Heart right ventricle (tissue), 16 donors: Measurements from ENCODE around the gene GBX1. TPM values are rescaled to one million over a fixed set of nuclear protein-coding genes. Genes with fewer than 3 reads are reported as not detected.

Source experiments
- ATAC-seq, 8 donors: fragments of 200-7000 bp; cut with Tn5 transposase; one replicate each; pipeline ENCODE4 v1.9.1; 2020; ENCODE audit warnings: mild to moderate bottlenecking in 8 of 8, moderate library complexity in 8 of 8, moderate number of reproducible peaks in 1 of 8
- DNase-seq, 2 donors: peaks; one replicate each; pipeline ENCODE4 v3.0.0-alpha.2; 2020
- H3K27ac ChIP-seq, 10 donors: fragments of 200-600 bp; sonication (generic) in 2 of 10; one replicate each; pipeline versions ENCODE4 v1.5.0 to v1.8.0; 2020 to 2022; ENCODE audit warnings: mild to moderate bottlenecking in 3 of 10
- H3K27me3 ChIP-seq, 7 donors: fragments of 200-600 bp; one replicate each; pipeline ENCODE4 v1.8.0; 2021 to 2022; ENCODE audit warnings: mild to moderate bottlenecking in 2 of 7
- H3K36me3 ChIP-seq, 9 donors: fragments of 200-600 bp; sonication (generic) in 1 of 9; one replicate each; pipeline versions ENCODE4 v1.5.0 to v1.8.0; 2020 to 2022; ENCODE audit warnings: mild to moderate bottlenecking in 2 of 9
- H3K4me1 ChIP-seq, 9 donors: fragments of 200-600 bp; sonication (generic) in 1 of 9; one replicate each; pipeline versions ENCODE4 v1.5.0 to v1.8.0; 2020 to 2022; ENCODE audit warnings: mild to moderate bottlenecking in 4 of 9
- H3K4me3 ChIP-seq, 10 donors: fragments of 200-600 bp; sonication (generic) in 2 of 10; one replicate each; pipeline versions ENCODE4 v1.5.0 to v1.8.0; 2020 to 2022; ENCODE audit warnings: mild to moderate bottlenecking in 7 of 10, moderate library complexity in 2 of 10
- H3K9me3 ChIP-seq, 11 donors: fragments of 200-600 bp in 10 of 11; sonication (generic) in 2 of 11; one replicate each; pipeline versions ENCODE4 v1.5.0 to v1.8.0; 2013 to 2022; ENCODE audit warnings: mild to moderate bottlenecking in 2 of 11, control low read depth in 1 of 11, moderate library complexity in 1 of 11
- CTCF ChIP-seq, 9 donors: fragments of 200-600 bp; sonication (generic) in 2 of 9; IDR thresholded peaks; one replicate each; pipeline versions ENCODE4 v1.5.0 to v1.8.0; 2021 to 2022; ENCODE audit warnings: antibody characterized with exemption in 9 of 9, mild to moderate bottlenecking in 5 of 9, moderate library complexity in 1 of 9
- WGBS, 2 donors: extraction: QIAGEN DNeasy Blood & Tissue Kit; methylation state at CpG; one replicate each; pipeline ENCODE4 v1.1.7; 2013; ENCODE audit warnings: inconsistent platforms in 1 of 2; 5-methylcytosine and 5-hydroxymethylcytosine counted together
- intact Hi-C, 10 donors: fragments of 100-400 bp; cut with DNase I; formaldehyde crosslinking; loops; one replicate each; pipeline versions ENCODE4 v1.11.1 to v1.14.2; 2022
- polyA plus RNA-seq, 2 donors: library from polyadenylated mRNA; stranded (reverse); fragments of 200-250 nt; gene quantifications; one replicate each; pipeline ENCODE4 v1.2.3, GENCODE V29; 2013
- total RNA-seq, 10 donors: library from RNA; stranded (reverse); fragmentation: NEBNext Ultra II Directional in 3 of 10; extraction: Animal tissue kit (Norgen Biotek cat#: 25700) in 3 of 10; gene quantifications; one replicate each; pipeline versions ENCODE4 v1.2.1 to v1.2.4, GENCODE V29; 2021 to 2023
- donor health status: Arrhythmogenic right ventricular cardiomyopathy.
- donor health status: ischemic (EF 13 %, LVEDD 7.1; RV severe dilation, severe dysfunction).
- donor health status: healthy with polysubstance abuse.
- donor health status: DM: no; HTN: yes; CAD: no.
- donor health status: DM: no; HTN: no; CAD: no.
- donor health status: ischemic (EF 25% LVEDD 6.9; RV normal size, moderate dysfunction).
- donor health status: ischemic (EF 25% LVEDD 5.7; RV mildly dilated, moderate dysfunction).
- donor health status: healthy.
- donor health status: DM: yes; HTN: yes; CAD: no.
- donor health status: Ischemic cardiomyopathy.
- donor health status: ischemic (EF 35%, LVEDD 5.7; RV mildly dilated, moderate dysfunction).
- donor health status: nonischemic (EF 11% LVEDD 7.7; RV severe dilation, severe dysfunction).
- donor health status: DM: yes; HTN: yes; CAD: no.
- donor health status: PGD.
- donor health status: ischemic (EF 29% LVEDD 5.4; RV normal size, mild dysfunction).
- donor health status: nonischemic (EF 23%, LVEDD 6.1; RV moderate dilation, normal function).

GBX1 gene
- total and polyA plus RNA-seq, 12 donors = 0.04 to 2.0 (median 0.93) TPM; not detected in 3

- no peak for DNase-seq
- H3K27ac ChIP-seq = peak overlapping the region in 8 of 10 donors; percentile 2 to 63 (median 45)
These were observed 29.2 kb downstream of the GBX1 start for GRCh38 chr7:151138153-151138851.

GRCh38 chr7:151137791-151138152 is 29.7 kb downstream of the GBX1 start:
- intact Hi-C loops = no loop called here
- H3K36me3 ChIP-seq = peaks cover 0 to 98% (median 12%) of the 10 kb centered on the region in 9 donors
- peak in 7 of 8 donors; percentile 18 to 68 (median 43) for ATAC-seq
- H3K27me3 ChIP-seq = no peaks in the 10 kb centered on the region
- no peak for DNase-seq
- H3K4me3 ChIP-seq = no peak overlapping the region
- H3K4me1 ChIP-seq = peaks cover 0 to 45% (median 21%) of the 10 kb centered on the region in 9 donors
- no peaks in the 10 kb centered on the region for H3K9me3 ChIP-seq
- WGBS, 2 donors = 63 to 69% methylated on average over 11 of the region's 11 CpGs
- TF ChIP-seq CTCF (IDR thresholded peaks at IDR 0.05) = no peak
- peak overlapping the region in 8 of 10 donors; percentile 28 to 63 (median 49) for H3K27ac ChIP-seq

More at GRCh38 chr7:151138153-151138851, 29.2 kb downstream of the GBX1 start:
- H3K9me3 ChIP-seq = no peaks in the 10 kb centered on the region
- no peaks in the 10 kb centered on the region for H3K27me3 ChIP-seq
- peaks cover 0 to 98% (median 12%) of the 10 kb centered on the region in 9 donors for H3K36me3 ChIP-seq
- no peak for TF ChIP-seq CTCF (IDR thresholded peaks at IDR 0.05)
- intact Hi-C loops = no loop called here
- H3K4me3 ChIP-seq = no peak overlapping the region
- WGBS, 2 donors = 66 to 75% methylated on average over 30 of the region's 30 CpGs
- peak in 3 of 8 donors; percentile 1 to 19 (median 18) for ATAC-seq
- peaks cover 3 to 51% (median 23%) of the 10 kb centered on the region in 9 donors for H3K4me1 ChIP-seq

GRCh38 chr7:151137076-151137675 is 30.3 kb downstream of the GBX1 start:
- peak in 2 of 9 donors; percentile 11 to 22 for TF ChIP-seq CTCF (IDR thresholded peaks at IDR 0.05)
- WGBS, 2 donors = 74 to 76% methylated on average over 22 of the region's 22 CpGs
- ATAC-seq (peak in 5 of 8 donors; percentile 21 to 47 (median 41)), DNase-seq (no peak)
- H3K36me3 ChIP-seq = peaks cover 0 to 98% (median 12%) of the 10 kb centered on the region in 9 donors
- no peak overlapping the region for H3K4me3 ChIP-seq
- H3K9me3 ChIP-seq = no peaks in the 10 kb centered on the region
- H3K4me1 ChIP-seq = peaks cover 0 to 40% (median 17%) of the 10 kb centered on the region in 9 donors
- H3K27me3 ChIP-seq = no peaks in the 10 kb centered on the region
- intact Hi-C loops = no loop called here
- peak overlapping the region in 8 of 10 donors; percentile 11 to 63 (median 49) for H3K27ac ChIP-seq

GRCh38 chr7:151135866-151136843 is 31.3 kb downstream of the GBX1 start:
- Histone ChIP-seq H3K36me3 (peaks cover 0 to 96% (median 12%) of the 10 kb centered on the region in 9 donors), H3K27ac (no peak overlapping the region), H3K9me3 (no peaks in the 10 kb centered on the region), H3K4me1 (peaks cover 0 to 41% (median 20%) of the 10 kb centered on the region in 9 donors), H3K4me3 (no peak overlapping the region), H3K27me3 (no peaks in the 10 kb centered on the region)
- no peak for TF ChIP-seq CTCF (IDR thresholded peaks at IDR 0.05)
- intact Hi-C loops = no loop called here
- ATAC-seq (no peak), DNase-seq (no peak)
- WGBS, 2 donors = 93 to 94% methylated on average over 33 of the region's 33 CpGs
